Left ventricle myocardium superior (tissue), 1 donor: ENCODE measurements around the gene GRID1. TPM values are rescaled to one million over a fixed set of nuclear protein-coding genes. Genes with fewer than 3 reads are reported as not detected.

Experiments
- ATAC-seq: fragments of 200-7000 bp; cut with Tn5 transposase; one replicate; pipeline ENCODE4 v1.9.1; 2020; ENCODE audit warnings: mild to moderate bottlenecking, moderate library complexity
- DNase-seq: peaks from one replicate; pipeline ENCODE4 v3.0.0-alpha.2; 2020
- intact Hi-C: fragments of 100-400 bp; cut with micrococcal nuclease; formaldehyde crosslinking; loops from one replicate; pipeline ENCODE4 v1.11.0; 2022
- total RNA-seq: library from RNA; stranded (reverse); fragmentation: NEBNext Ultra II Directional; extraction: Animal tissue kit (Norgen Biotek cat#: 25700); gene quantifications from one replicate; pipeline ENCODE4 v1.2.1, GENCODE V29; 2021
- donor health status: DM: no; HTN: yes; CAD: no; lungs with severe emphysema.

GRID1 gene
- total RNA-seq, 1 donor from 2014 or later = 2.4 TPM

DNA sequence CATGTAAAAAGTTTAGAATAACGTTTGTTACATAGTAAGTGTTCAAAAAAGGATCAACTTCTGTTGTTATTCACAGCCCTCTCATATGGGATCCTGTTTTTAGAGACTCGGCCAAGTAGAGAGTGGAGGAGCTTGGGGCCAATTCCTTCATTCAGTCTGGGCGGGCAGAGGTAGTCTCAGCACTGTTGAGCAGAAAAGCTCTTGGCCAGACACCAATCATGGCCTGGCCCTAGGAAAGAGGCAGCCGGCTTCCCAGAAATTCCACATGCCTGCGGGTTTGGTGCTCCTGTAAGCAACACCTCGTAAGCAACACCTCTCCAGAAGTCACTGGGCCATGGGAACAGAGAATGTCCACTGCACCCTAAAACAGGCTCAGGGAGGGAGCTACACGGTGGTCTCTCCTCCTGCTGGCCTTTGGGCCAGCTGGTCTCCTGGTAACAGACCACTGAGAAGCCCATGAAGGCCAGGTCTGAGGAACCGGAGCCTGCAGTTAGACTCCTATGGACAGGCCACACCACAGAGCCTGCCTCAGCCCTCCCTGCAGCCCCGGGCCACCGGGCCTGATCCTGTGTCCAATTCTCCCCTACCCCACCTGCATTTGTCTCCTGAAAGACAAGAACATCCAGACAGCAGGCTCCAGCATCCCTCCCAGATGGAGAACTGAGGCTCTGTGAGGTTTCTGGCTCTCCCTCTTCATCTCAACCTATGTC, 149.1 kb downstream of the GRID1 start:
- no peak for ATAC-seq
- intact Hi-C loops = no loop called here
- no peak for DNase-seq

GRCh38 chr10:86216886-86217285, 149.7 kb downstream of the GRID1 start:
- intact Hi-C loops = no loop called here
- no peak for DNase-seq
- no peak for ATAC-seq

DNA sequence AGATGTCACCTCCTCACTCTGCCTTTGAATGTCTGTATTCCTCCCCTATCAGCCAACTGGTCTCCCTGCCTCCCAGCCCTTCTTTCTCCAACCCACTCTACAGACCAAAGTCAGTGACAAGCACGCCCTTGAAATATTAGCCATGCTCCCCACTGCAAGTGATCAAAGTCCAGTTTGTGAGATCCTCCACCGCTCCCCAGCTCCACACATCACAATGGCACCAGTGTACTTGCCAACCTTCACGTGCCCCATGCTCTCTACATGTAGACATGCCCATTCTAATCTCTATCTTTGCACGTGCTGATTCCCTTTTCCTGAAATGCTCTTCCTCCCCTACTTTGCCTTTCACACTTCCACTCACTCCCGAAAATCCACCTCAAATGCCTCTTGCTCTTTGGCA, 150.9 kb downstream of the GRID1 start:
- intact Hi-C loops = no loop called here
- ATAC-seq (no peak), DNase-seq (no peak)

DNA sequence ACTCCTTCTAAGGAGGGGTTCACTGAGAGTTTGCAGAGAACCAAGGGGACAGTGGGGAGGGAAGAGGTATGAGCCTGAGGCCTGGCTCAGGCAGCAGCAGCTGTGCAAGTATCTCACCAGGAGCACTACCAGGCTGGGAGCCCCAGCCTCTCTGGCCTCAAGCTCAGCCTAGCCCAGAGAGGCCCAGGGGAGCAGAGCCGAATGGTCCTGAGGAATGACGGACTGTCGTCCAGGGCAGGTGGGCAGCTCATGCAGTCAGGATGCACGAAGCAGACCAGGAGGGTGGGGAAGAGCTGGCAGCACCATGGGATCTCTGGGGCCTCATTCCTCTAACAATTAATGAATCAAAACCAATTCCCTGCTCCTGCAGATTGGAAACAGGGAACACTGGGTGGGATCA, 151.5 kb downstream of the GRID1 start:
- intact Hi-C loops = no loop called here
- no peak for ATAC-seq
- DNase-seq = no peak

DNA sequence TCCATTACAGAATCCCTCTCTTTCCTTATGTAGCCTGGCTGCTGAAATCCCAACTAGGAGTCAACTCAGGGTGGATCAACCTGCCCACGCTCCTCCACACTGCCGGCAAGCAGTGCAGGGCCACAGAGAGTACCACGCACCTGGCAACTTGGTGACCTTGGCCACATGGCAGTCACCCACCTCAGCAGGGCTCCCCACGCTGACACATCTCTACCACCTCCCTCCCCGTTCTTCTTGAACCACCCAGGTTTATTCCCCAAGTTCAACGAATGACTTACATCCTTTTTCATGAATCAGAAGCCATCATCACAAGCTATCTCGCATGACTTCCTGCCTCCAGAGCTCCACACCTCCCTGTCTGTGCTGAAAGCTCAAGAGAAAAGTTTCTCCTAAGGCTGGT, 153.4 kb downstream of the GRID1 start:
- DNase-seq (no peak), ATAC-seq (no peak)
- intact Hi-C loops = no loop called here

DNA sequence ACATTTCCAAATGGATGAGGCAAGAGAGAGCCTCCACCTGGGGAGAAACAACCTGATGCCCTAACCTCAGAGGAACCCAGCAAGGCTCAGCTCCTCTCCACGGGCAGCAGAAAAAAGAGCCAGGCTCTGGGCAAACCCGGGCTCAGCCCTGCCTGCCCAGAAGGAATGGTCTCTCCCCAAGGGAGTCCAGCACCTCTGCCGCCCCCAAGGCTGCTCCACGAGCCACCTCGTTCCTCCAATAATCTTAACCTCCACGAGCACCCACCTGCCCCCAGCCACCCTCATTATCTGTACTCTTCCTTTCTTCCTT, 154.2 kb downstream of the GRID1 start:
- intact Hi-C loops = no loop called here
- DNase-seq = no peak
- ATAC-seq = no peak

DNA sequence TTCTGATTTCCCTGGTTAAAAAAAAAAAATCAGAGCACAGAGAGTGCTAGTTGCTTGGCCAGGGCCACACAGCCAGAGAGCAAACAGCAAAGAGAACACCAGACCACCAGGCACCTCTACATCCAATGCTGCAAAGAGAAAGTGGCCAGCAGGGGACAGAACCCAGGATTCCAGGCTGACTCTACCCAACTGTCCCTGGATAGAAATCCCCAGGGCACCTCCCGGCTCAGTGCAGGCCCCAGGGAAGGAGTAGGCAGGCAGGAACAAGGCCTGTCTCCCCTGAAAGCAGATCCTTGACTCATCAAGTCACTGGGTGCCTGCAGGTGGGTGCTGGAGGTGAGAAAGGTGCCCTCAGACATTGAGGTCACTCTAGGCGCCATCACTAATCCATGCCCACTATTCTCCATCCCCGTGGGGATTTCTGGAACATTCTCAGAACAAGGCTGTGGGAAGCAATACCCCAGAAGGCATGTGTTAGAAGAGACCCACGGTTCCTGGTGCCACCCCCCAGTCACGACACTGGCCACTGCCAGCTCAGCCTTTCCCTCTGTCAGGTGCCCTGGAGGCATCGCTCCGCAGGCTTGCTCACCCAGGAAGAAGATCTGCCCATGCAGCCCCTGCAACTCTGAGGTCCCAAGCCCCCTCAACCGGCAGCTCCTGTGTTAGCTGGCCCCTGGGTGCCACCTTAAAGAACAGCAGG, 154.8 kb downstream of the GRID1 start:
- intact Hi-C loops = no loop called here
- ATAC-seq (no peak), DNase-seq (no peak)

DNA sequence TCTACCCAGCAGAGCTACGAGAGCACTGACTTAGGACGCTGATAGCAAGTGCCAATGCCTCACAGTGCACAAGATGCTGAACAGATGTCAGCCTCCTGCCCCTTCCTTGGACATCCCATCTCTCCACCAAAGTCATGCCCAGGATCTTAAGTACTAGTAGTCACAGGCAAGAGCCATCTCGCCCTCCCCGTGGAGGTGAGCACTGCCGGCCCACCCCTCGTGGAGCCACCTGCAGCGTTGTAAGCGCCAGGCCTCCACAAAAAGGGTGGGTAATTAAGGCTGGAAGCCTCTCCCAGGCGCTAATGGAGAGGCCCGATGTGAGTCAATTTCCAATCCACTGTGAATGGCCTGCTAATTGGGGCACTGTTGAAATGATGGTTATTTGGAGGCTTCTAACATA, 156.2 kb downstream of the GRID1 start:
- no peak for ATAC-seq
- no peak for DNase-seq
- intact Hi-C loops = no loop called here

DNA sequence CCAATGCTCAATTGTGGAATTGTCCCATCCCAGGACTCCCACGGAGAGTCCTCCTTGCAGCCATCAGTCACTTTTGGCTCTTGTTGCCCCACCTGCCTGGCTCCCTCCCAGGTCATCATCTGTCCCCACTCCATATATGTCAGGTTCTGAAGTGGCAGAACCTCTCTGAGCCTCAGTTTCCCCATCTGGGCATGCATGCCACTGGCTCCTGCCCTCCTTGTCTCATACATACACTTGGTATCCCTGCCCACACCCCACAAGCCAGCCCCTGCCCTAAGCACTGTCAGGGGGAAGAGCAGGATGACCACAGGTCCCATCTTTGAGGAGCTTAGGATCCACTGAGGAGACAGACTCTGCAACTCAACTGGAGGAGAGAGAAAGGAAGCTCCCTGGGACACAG, 156.9 kb downstream of the GRID1 start:
- ATAC-seq (no peak), DNase-seq (no peak)
- intact Hi-C loops = no loop called here

DNA sequence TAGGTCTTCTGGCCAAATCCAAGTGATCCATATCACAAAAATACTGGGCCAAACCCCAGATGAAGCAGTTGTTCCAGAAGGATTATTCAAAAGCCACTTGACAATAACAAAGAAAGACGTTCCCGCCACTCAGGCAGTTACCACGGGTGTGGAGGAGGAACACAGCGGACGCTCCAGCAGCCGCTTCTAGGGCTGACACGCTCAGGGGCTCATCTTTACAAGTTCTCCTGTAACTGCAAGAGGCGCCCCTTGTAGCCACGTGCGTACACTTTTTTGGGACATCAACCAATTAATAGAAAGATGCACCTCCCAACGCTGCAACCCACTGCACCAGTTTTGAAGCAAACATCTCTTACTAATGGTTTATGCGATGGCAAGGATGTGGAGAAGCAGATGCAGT, 159.4 kb downstream of the GRID1 start:
- intact Hi-C loops = no loop called here
- ATAC-seq = no peak

GRCh38 chr10:86206240-86206579, 160.4 kb downstream of the GRID1 start:
- ATAC-seq (no peak), DNase-seq (no peak)
- intact Hi-C loops = no loop called here

More for the DNA sequence above, 159.4 kb downstream of the GRID1 start:
- no peak for DNase-seq

DNA sequence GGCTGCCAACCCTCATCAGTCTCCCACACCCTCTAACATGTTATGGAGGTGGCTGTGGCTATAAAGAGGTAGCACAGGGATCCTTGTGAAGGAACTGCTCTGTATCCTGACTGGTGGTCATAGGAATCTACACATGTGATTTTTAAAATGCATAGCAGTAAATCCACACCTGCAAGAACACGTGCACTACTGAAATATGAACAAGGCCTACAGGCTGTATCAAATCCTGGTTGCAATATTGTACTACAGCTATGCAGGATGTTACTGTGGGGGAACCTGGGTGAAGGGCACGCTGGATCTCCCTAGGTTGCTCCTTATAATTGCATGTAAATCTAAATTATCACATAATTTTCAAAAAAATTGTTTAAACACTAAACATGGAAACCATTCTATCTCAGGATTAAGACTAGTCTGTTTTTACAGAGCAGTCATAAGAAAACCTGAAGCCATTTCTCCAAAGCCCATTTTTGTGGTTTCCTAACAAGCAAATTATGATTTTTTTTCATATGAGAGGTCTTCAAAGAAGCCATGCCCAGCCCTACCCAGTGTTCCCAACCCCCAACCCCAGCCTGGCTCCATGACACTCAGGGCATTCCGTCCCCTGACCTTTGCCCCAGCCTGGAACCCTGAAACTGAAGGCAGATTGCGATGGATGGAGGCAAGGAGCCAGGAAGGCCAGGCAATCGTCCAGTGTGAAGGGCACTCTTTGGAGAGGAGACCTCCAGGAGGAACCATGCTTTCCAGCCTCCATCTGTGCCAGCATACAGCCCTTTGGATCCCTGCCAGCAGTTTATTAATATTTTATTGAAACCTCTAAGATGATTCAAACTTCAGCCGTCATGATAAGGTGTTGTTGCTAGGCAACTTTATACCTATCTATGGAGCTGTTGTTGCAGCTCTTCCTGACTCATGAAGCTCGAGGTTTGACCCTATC, 161.0 kb downstream of the GRID1 start:
- DNase-seq = no peak
- ATAC-seq = no peak
- intact Hi-C loops = no loop called here

DNA sequence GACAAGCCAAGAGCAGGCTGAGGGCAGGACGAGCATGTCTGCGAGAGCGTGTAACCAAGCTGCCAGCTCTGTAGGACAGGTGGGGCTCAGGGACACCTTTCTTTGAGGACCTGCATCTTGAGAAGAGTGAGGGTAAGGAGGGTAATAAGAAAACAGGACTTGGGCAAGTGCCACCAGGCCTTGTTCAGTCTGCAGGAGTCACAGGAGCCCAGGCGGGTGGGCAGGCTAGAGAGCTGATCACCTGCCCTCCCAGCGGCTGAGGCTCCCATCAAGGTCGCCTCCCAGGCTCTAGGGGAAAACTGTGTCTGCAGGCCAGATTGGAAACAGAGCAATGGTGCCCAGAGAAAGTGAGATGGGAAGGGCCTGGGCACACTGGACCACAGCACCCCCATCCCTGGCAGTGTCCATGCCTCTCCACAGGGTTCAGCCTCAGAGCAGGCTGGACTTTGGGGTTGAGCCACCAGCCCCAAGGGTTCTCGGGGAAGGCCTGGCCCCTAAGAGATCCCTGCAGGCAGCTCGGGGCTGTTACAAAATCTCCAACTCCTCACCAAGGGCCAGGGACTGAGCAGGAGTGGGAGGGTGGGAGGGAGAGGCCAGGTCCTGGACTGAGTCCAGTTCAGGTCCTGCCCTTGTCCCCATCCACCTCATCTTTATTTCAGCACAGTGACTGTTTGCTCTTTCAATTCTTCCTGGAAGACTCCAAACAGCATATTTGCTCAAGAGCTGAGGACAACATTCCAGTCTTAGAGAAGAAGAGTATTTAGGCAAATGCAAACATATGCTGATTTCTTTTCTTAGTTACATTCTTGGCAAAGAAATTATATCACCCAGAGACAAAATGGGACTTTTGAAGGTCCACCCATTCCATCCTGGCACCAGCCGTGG, 161.9 kb downstream of the GRID1 start:
- DNase-seq (no peak), ATAC-seq (no peak)
- intact Hi-C loops = no loop called here

DNA sequence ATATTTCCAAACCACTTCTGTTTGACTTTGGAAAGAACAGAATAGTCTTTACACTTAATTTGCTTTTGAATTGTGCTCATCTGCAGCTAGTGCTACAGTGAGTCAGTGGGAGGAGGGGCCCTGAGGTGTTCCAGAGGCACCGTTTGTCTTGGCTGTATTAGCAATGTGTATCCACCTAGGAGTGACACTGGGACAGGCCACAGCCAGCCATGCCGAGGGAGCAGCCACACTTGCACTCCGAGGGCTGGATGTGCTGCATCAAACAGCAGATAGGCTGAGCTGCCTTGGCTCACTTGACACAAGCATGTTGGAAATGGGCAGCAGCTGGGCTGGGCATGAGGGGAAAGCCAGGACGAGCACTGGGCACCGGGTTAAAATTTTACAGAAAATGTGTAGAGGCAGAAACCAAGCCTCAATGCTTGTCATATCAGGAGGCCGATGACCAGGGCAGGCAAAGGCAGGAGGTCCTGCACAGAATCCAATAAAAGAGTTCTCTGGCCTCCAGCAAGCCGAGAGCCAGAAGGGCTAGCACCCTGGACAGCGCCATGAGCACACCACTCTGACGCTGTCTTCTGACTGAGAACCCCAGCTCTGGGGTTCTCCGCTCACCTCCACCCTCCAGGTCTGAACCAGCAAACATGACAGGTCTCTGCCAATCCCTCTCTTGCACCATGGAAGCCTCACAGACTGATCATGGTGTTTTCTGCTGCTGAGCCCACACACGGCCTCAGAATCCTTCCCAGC, 163.3 kb downstream of the GRID1 start:
- no peak for DNase-seq
- intact Hi-C loops = no loop called here
- ATAC-seq = no peak

DNA sequence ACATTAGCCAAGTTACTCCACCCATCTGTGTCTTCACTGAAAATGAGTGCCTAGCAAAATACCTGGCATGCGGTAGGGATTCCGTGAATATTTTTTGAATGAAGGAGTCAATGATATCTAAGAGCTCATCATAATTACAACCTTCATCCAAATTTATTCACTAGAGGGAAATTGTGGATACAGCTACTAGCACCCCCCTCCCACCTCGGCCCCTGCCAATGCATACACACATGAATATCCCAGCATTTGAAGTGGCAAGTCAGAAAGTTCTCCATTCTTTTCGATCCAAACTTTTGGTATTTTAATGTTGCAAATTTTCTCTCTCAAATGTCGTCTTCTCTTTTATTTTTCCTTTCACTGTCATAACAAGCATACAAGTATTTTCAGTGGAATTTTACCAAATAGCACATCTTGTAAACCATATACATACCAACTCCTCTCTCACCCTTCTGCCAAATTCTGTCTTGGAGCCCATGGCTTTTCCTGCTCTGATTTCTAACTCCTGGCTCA, 164.3 kb downstream of the GRID1 start:
- DNase-seq (no peak), ATAC-seq (no peak)
- intact Hi-C loops = no loop called here

DNA sequence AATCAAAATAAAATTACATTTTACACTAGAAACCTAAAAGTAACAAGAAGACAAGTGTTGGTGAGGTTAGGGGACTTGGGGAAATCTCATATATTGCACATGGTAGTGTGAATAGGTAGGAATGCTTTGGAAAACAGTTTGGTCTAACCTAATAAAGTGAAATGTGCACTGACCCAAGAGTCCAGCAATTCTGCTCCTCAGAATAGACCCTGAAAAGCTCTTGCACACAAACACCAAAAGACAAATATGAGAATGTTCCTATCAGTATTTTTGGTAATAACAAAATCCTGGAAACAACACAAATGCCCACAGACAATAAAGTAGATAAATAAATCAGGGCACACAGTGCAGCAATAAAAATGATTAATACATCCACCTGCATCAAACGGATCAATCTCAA, 165.7 kb downstream of the GRID1 start:
- ATAC-seq (no peak), DNase-seq (no peak)
- intact Hi-C loops = no loop called here

DNA sequence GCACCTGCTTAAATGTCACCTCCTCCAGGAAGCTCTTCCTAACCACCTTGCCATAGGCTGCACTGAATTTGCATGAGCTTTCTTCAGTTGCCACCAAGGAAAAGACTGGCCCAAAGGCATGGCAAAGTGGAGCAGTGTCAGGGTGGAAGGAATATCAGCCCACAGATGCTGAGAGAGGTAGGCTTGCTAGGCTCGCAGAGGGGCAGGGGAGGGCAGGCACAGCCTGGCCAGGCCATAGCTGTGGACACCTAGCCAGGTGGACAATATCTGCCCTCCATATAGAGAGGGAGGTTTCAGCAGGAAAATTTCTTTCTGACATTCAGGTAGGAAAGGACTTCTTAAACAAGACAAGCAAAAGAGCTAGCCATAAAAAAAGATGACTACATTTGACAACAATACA, 166.3 kb downstream of the GRID1 start:
- ATAC-seq (no peak), DNase-seq (no peak)
- intact Hi-C loops = no loop called here

DNA sequence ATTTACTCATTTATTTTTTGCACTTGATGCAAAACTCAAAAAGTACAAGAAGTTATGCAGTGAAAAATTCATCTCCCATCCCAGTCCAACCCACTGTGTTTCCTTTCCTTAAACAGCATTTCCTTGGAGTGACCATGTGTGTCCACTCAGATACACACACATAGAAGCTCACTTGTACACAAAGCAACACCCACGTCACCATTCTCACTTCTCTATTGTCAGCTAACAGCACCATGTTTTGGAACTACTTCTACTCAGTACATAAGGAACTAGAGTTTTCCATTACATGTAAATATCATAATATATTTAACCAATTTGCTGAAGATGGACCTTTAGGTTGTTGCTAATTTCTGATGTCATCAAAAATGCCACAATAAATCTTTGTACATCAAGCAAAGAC, 167.6 kb downstream of the GRID1 start:
- intact Hi-C loops = no loop called here
- no peak for ATAC-seq
- no peak for DNase-seq

- intact Hi-C loops = no loop called here
Measured at GRCh38 chr10:86198271-86198670, 168.3 kb downstream of the GRID1 start.

More at GRCh38 chr10:86198271-86198670, 168.3 kb downstream of the GRID1 start:
- no peak for ATAC-seq
- DNase-seq = no peak
